ENCODE data around the gene DUOX1. TPM values are rescaled to one million over a fixed set of nuclear protein-coding genes. Genes with fewer than 3 reads are reported as not detected.

The DUOX1 gene
- total and polyA plus RNA-seq, 12 donors = 2.5 to 98.8 (median 23.6) TPM; not detected in 1

DNA sequence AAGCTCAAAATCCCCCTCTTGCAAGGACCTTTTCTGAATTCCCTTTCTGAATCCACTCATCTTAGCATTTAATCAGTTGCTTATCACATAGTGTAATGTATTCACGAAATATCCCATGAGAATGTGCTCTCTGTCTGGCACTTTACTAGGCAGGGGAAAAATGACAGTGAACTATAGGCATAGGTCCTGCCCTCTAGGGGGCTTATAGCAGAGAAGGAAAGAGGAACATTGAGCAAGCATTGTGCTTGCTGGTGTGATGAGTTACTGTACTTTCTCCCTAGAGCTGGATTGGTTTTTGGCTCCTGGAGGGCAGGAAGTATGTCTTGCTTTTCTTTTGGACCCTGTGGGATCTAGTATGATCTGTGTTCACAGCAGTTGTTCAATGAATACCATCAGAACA is 42.3 kb upstream of the DUOX1 start:
- WGBS, 4 donors = 79 to 84% (median 83%) methylated on average over 1 of the region's 1 CpG
- TF ChIP-seq, protein P1, sequence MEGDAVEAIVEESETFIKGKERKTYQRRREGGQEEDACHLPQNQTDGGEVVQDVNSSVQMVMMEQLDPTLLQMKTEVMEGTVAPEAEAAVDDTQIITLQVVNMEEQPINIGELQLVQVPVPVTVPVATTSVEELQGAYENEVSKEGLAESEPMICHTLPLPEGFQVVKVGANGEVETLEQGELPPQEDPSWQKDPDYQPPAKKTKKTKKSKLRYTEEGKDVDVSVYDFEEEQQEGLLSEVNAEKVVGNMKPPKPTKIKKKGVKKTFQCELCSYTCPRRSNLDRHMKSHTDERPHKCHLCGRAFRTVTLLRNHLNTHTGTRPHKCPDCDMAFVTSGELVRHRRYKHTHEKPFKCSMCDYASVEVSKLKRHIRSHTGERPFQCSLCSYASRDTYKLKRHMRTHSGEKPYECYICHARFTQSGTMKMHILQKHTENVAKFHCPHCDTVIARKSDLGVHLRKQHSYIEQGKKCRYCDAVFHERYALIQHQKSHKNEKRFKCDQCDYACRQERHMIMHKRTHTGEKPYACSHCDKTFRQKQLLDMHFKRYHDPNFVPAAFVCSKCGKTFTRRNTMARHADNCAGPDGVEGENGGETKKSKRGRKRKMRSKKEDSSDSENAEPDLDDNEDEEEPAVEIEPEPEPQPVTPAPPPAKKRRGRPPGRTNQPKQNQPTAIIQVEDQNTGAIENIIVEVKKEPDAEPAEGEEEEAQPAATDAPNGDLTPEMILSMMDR (IDR thresholded peaks at IDR 0.05) = no peak
- TF ChIP-seq POLR2A (IDR thresholded peaks at IDR 0.05) = no peak
- intact Hi-C loops (cut with DNase I) = no loop called here

DNA sequence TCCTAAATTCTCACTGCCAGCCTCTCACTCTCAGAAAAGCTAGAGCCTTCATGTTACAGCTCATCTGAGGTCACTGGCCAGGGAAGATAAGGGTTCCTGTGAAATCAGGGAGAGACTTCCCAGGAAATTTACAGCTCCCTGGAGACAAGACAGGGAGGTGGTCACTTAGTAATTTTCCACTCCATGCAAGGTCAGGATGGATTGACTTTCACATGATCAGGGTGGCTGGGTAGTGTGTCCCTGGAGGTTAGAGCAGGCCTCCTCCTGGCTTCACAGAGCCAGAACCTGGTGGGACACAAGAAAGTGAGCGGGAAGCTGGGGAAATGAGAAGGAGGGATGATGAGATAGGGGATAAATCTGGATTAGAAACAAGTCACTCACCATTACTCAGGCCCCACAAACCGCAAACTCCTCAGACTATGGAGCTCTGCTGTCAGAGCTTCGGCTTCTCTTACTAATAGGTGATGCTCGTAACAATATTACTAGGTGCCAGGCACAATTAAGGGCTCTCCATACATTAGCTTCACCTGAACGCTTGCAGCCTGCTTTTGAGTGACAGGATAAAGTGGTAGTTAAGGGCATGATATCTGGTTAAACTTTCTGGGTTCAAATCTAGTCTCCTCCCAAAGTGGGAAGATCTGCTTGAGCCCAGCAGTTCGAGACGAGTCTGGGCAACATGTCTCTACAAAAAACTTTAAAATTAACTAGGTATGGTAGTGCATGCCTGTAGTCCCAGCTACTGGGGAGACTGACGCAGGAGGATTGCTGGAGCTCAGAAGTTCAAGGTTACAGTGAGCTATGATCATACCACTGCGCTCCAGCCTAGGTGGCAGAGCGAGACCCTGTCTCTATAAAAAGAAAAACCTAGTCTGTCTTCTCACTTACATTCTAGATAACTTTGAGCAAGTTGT is 40.7 kb upstream of the DUOX1 start:
- Histone ChIP-seq H3K4me1 (replicated peaks in 1 of 2) (peaks cover 16 to 24% of the 10 kb centered on the region in 2 donors), H3K27me3 (no peaks in the 10 kb centered on the region), H3K27ac (peak overlapping the region; percentile 5 to 81 (median 71)), H3K36me3 (replicated peaks in 1 of 2) (no peaks in the 10 kb centered on the region), H3K9me3 (replicated peaks in 1 of 3) (no peaks in the 10 kb centered on the region), H3K4me3 (no peak overlapping the region)
- TF ChIP-seq POLR2A (IDR thresholded peaks at IDR 0.05) = no peak
- TF ChIP-seq, protein P1 (IDR thresholded peaks at IDR 0.05) = no peak
- peak in 6 of 7 donors; percentile 56 to 71 (median 67) for DNase-seq
- WGBS, 4 donors = 65 to 88% (median 70%) methylated on average over 10 of the region's 10 CpGs
- intact Hi-C loops (cut with DNase I) = no loop called here

More for the DNA sequence above, 42.3 kb upstream of the DUOX1 start:
- Histone ChIP-seq H3K4me1 (replicated peaks in 1 of 2) (peaks cover 16 to 24% of the 10 kb centered on the region in 2 donors), H3K4me3 (no peak overlapping the region), H3K9me3 (replicated peaks in 1 of 3) (no peaks in the 10 kb centered on the region), H3K27ac (no peak overlapping the region), H3K27me3 (no peaks in the 10 kb centered on the region), H3K36me3 (replicated peaks in 1 of 2) (no peaks in the 10 kb centered on the region)
- no peak for DNase-seq

DNA sequence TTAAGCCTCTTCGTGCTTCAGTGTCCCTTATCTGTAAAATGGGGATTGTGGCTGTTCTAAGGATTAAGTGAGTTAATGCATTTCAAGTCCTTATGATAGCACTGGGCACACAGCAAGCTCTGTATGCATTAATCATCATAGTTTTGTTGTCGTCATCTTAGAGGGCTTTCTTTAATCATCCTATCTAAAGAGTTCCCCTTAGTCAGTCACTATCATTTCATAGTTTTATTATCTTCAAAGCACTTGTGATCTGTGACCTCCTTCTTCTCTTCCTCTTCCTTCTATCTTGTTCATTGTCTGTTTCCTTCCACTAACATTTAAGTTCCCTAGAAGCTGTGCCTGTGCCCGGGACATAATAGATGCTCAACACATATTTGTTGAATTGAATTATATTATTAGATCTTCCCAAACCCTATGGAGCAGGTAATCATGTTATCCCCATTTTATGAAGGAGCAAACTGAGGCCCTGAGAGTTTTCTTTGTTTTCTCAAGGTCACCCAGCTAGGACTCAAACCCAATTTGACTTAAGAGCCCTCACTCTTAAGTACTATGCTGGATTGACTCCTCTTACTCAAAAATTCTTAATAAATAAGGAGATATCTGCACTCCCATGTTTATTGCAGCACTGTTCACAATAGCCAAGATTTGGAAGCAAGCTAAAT is 40.0 kb upstream of the DUOX1 start:
- Histone ChIP-seq H3K27ac (peak overlapping the region; percentile 5 to 81 (median 71)), H3K4me3 (no peak overlapping the region), H3K4me1 (replicated peaks in 1 of 2) (peaks cover 16 to 24% of the 10 kb centered on the region in 2 donors), H3K9me3 (replicated peaks in 1 of 3) (no peaks in the 10 kb centered on the region), H3K36me3 (replicated peaks in 1 of 2) (no peaks in the 10 kb centered on the region), H3K27me3 (no peaks in the 10 kb centered on the region)
- DNase-seq = no peak
- intact Hi-C loops (cut with DNase I) = no loop called here
- TF ChIP-seq, protein P1 (IDR thresholded peaks at IDR 0.05) = no peak
- no peak for TF ChIP-seq POLR2A (IDR thresholded peaks at IDR 0.05)
- WGBS, 4 donors = 48 to 61% (median 56%) methylated on average over 3 of the region's 3 CpGs

DNA sequence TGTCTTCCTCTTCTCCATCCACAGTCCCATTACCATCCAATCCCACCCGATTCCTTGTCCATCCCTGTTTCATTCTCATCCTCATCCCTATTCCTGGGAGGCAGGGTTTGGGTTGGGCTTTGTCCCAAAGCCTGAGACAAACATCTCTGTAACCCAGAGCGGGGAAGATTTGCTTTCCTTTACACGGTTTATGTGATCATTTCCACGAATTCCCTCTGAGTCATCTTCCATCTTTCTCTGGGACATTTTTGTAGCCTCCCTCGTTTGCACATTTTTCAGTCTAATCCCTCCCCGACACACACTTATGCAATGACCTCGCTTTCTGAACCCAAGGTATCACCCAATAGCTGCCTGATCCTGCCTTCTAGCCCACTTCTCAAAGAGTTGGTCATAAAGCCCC is 38.6 kb upstream of the DUOX1 start:
- Histone ChIP-seq H3K27ac (peak overlapping the region in 4 of 5 donors; percentile 15 to 80 (median 70)), H3K27me3 (no peaks in the 10 kb centered on the region), H3K9me3 (replicated peaks in 1 of 3) (no peaks in the 10 kb centered on the region), H3K36me3 (replicated peaks in 1 of 2) (no peaks in the 10 kb centered on the region), H3K4me3 (no peak overlapping the region), H3K4me1 (replicated peaks in 1 of 2) (peaks cover 16 to 24% of the 10 kb centered on the region in 2 donors)
- DNase-seq = peak in 3 of 7 donors; percentile 47 to 63 (median 53)
- intact Hi-C loops (cut with DNase I) = no loop called here
- no peak for TF ChIP-seq POLR2A (IDR thresholded peaks at IDR 0.05)
- TF ChIP-seq, protein P1 (IDR thresholded peaks at IDR 0.05) = no peak
- 43 to 51% (median 45%) methylated on average over 7 of the region's 7 CpGs for WGBS, 4 donors

Measured in adrenal gland (tissue), 12 donors.